Adrenal gland (tissue), 12 donors: ENCODE data around the gene BBS9. TPM values are rescaled to one million over a fixed set of nuclear protein-coding genes. Genes with fewer than 3 reads are reported as not detected.

Experiments
- DNase-seq, 7 donors: peaks; one replicate each; pipeline ENCODE4 v3.0.0-alpha.2; 2019 to 2020
- H3K27ac ChIP-seq, 5 donors: fragments of 200-600 bp; sonication (generic) in 4 of 5; 1 replicate in 3 of 5; 2 replicates in 2 of 5; pipeline versions ENCODE4 v1.5.1 to v1.8.0; 2016 to 2020; ENCODE audit warnings: mild to moderate bottlenecking in 1 of 5
- H3K27me3 ChIP-seq: fragments of 200-600 bp; 2 replicates; pipeline ENCODE4 v1.8.0; 2021
- H3K36me3 ChIP-seq, 2 donors: fragments of 200-600 bp; replicated peaks in 1 of 2; 1 replicate in 1 of 2; 2 replicates in 1 of 2; pipeline versions ENCODE4 v1.5.1 to v1.8.0; 2018 to 2022
- H3K4me1 ChIP-seq, 2 donors: fragments of 200-600 bp; replicated peaks in 1 of 2; 1 replicate in 1 of 2; 2 replicates in 1 of 2; pipeline versions ENCODE4 v1.5.1 to v1.8.0; 2018 to 2021
- H3K4me3 ChIP-seq, 4 donors: fragments of 200-600 bp; sonication (generic) in 3 of 4; one replicate each; pipeline ENCODE4 v1.5.1; 2016 to 2018
- H3K9me3 ChIP-seq, 3 donors: fragments of 200-600 bp; sonication (generic) in 1 of 3; replicated peaks in 1 of 3; 1 replicate in 2 of 3; 2 replicates in 1 of 3; pipeline versions ENCODE4 v1.5.1 to v1.8.0; 2016 to 2021
- CTCF ChIP-seq, 6 experiments: fragments of 450-650 bp in 4 of 6; fragments of 200-600 bp in 2 of 6; sonication (generic) in 1 of 6; IDR thresholded peaks; 1 replicate in 5 of 6; 2 replicates in 1 of 6; pipeline versions ENCODE4 v1.5.1 to v1.8.0; 2016 to 2021; ENCODE audit warnings: antibody characterized with exemption in 6 of 6, mild to moderate bottlenecking in 2 of 6, moderate library complexity in 1 of 6
- POLR2A ChIP-seq, 2 donors: fragments of 450-650 bp; IDR thresholded peaks; one replicate each; pipeline ENCODE4 v1.6.1; 2017; ENCODE audit warnings: antibody characterized with exemption in 2 of 2, mild to moderate bottlenecking in 2 of 2, moderate library complexity in 1 of 2
- WGBS, 4 donors: extraction: QIAGEN DNeasy Blood & Tissue Kit in 2 of 4; methylation state at CpG; one replicate each; pipeline versions ENCODE4 v1.1.5 to v1.1.7; 2013 to 2017; 5-methylcytosine and 5-hydroxymethylcytosine counted together
- intact Hi-C, 2 donors: fragments of 100-400 bp; cut with DNase I; formaldehyde crosslinking; loops; one replicate each; pipeline versions ENCODE4 v1.14.1 to v1.15.0; 2022 to 2023
- polyA plus RNA-seq, 3 donors: library from polyadenylated mRNA; stranded (reverse); fragments of 200-250 nt in 2 of 3; fragments of 350-450 nt in 1 of 3; fragmentation: Illumina TruSeq in 1 of 3; extraction: RNeasy Lipid Tissue Mini Kit (QIAGEN cat#74804) in 1 of 3; gene quantifications; one replicate each; pipeline ENCODE4 v1.2.3, GENCODE V29; 2013 to 2014
- total RNA-seq, 9 donors: library from RNA; depleted of rRNA in 4 of 9; stranded (reverse); fragments of >200 nt in 4 of 9; fragments of 120-200 nt in 1 of 9; fragmentation: NEBNext Ultra II Directional in 1 of 9; extraction: Animal tissue kit (Norgen Biotek cat#: 25700) in 1 of 9; gene quantifications; one replicate each; pipeline versions ENCODE4 v1.1.0 to v1.2.4, GENCODE V29; 2013 to 2023
- donor health status: healthy with polysubstance abuse.
- donor health status: Bipolar disorder and iron deficiency.
- donor health status: DM: yes; HTN: yes; CAD: no.
- donor health status: DM: no; HTN: no; CAD: no.
- donor health status: DM: no; HTN: no; CAD: no.
- donor health status: DM: yes; HTN: yes; CAD: no.

The BBS9 gene
- total and polyA plus RNA-seq, 12 donors: 5.6 to 39.4 (median 21.7) TPM

GRCh38 chr7:33596686-33597085, 467.3 kb downstream of the BBS9 start:
- intact Hi-C loops: no loop called here
- no peak for DNase-seq
- no peaks in the 10 kb centered on the region for H3K27me3 ChIP-seq
- H3K9me3 ChIP-seq: no peaks in the 10 kb centered on the region
- no peaks in the 10 kb centered on the region for H3K36me3 ChIP-seq
- H3K27ac ChIP-seq: no peak overlapping the region
- no peaks in the 10 kb centered on the region for H3K4me1 ChIP-seq
- no peak overlapping the region for H3K4me3 ChIP-seq
- no peak for TF ChIP-seq CTCF (IDR thresholded peaks at IDR 0.05)
- TF ChIP-seq POLR2A (IDR thresholded peaks at IDR 0.05): no peak

GRCh38 chr7:33597181-33597580, 467.8 kb downstream of the BBS9 start:
- Histone ChIP-seq H3K4me3 (no peak overlapping the region), H3K27ac (no peak overlapping the region), H3K9me3 (no peaks in the 10 kb centered on the region), H3K27me3 (no peaks in the 10 kb centered on the region), H3K4me1 (no peaks in the 10 kb centered on the region), H3K36me3 (no peaks in the 10 kb centered on the region)
- WGBS, 4 donors: 93 to 97% (median 95%) methylated on average over 1 of the region's 1 CpG
- intact Hi-C loops: no loop called here
- no peak for DNase-seq
- TF ChIP-seq CTCF (IDR thresholded peaks at IDR 0.05) (no peak), POLR2A (IDR thresholded peaks at IDR 0.05) (no peak)

GRCh38 chr7:33601101-33601500, 471.7 kb downstream of the BBS9 start:
- no peaks in the 10 kb centered on the region for H3K4me1 ChIP-seq
- H3K4me3 ChIP-seq: no peak overlapping the region
- H3K9me3 ChIP-seq: no peaks in the 10 kb centered on the region
- TF ChIP-seq POLR2A (IDR thresholded peaks at IDR 0.05): no peak
- no peak for TF ChIP-seq CTCF (IDR thresholded peaks at IDR 0.05)
- H3K27me3 ChIP-seq: no peaks in the 10 kb centered on the region
- intact Hi-C loops: no loop called here
- no peak overlapping the region for H3K27ac ChIP-seq
- WGBS, 4 donors: 86 to 98% (median 91%) methylated on average over 4 of the region's 4 CpGs
- no peak for DNase-seq
- no peaks in the 10 kb centered on the region for H3K36me3 ChIP-seq

DNA sequence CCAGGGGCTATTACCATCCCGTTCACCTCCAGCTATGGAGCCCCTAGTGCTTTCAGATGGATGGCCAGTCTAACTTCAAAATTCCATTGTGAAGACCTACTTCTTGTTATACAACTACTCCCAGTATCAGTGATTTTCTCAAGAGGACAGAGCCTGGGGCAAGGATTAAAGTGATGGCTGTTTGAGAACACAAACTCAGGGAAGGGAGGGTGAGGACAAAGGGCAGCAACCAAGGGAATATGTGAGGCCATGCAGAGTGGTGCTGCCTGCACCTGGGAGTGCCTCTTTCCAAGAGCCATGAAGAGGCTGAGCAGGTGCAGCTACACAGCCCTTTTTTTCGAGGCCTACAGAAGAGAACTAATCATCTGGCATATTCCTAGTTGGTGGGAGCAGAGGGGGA, 472.5 kb downstream of the BBS9 start:
- no peaks in the 10 kb centered on the region for H3K4me1 ChIP-seq
- H3K27ac ChIP-seq: no peak overlapping the region
- intact Hi-C loops: no loop called here
- no peak for DNase-seq
- no peaks in the 10 kb centered on the region for H3K36me3 ChIP-seq
- H3K27me3 ChIP-seq: no peaks in the 10 kb centered on the region
- WGBS, 4 donors: 86 to 95% (median 94%) methylated on average over 2 of the region's 2 CpGs
- no peaks in the 10 kb centered on the region for H3K9me3 ChIP-seq
- no peak overlapping the region for H3K4me3 ChIP-seq
- no peak for TF ChIP-seq CTCF (IDR thresholded peaks at IDR 0.05)
- TF ChIP-seq POLR2A (IDR thresholded peaks at IDR 0.05): no peak
